ENCODE results near the gene PWWP2B. TPM values are rescaled to one million over a fixed set of nuclear protein-coding genes. Genes with fewer than 3 reads are reported as not detected.

Gene PWWP2B
- total and polyA plus RNA-seq, 2 experiments from 2014 or later = 2.3 to 12.8 TPM

GRCh38 chr10:132452651-132453469 is 55.9 kb downstream of the PWWP2B start (continued):
- TF ChIP-seq ZNF331 (CRISPR knock-in tag; IDR thresholded peaks at IDR 0.05; ENCODE audit: low read depth) (no peak), EZH2 (IDR thresholded peaks at IDR 0.05; ENCODE audit: low read depth, unreplicated experiment) (no peak), POLR2AphosphoS5 (IDR thresholded peaks at IDR 0.05; ENCODE audit: low read depth) (no peak), JUNB (IDR thresholded peaks at IDR 0.05; ENCODE audit: unreplicated experiment) (no peak), ETS1 (IDR thresholded peaks at IDR 0.05) (no peak), STAT1 (IDR thresholded peaks at IDR 0.05; ENCODE audit: unreplicated experiment) (no peak)
- TF ChIP-seq, protein P1, sequence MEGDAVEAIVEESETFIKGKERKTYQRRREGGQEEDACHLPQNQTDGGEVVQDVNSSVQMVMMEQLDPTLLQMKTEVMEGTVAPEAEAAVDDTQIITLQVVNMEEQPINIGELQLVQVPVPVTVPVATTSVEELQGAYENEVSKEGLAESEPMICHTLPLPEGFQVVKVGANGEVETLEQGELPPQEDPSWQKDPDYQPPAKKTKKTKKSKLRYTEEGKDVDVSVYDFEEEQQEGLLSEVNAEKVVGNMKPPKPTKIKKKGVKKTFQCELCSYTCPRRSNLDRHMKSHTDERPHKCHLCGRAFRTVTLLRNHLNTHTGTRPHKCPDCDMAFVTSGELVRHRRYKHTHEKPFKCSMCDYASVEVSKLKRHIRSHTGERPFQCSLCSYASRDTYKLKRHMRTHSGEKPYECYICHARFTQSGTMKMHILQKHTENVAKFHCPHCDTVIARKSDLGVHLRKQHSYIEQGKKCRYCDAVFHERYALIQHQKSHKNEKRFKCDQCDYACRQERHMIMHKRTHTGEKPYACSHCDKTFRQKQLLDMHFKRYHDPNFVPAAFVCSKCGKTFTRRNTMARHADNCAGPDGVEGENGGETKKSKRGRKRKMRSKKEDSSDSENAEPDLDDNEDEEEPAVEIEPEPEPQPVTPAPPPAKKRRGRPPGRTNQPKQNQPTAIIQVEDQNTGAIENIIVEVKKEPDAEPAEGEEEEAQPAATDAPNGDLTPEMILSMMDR (conservative IDR thresholded peaks at IDR 0.05; ENCODE audit: low read depth in 2 of 2) = peak; percentile 70 to 85

DNA sequence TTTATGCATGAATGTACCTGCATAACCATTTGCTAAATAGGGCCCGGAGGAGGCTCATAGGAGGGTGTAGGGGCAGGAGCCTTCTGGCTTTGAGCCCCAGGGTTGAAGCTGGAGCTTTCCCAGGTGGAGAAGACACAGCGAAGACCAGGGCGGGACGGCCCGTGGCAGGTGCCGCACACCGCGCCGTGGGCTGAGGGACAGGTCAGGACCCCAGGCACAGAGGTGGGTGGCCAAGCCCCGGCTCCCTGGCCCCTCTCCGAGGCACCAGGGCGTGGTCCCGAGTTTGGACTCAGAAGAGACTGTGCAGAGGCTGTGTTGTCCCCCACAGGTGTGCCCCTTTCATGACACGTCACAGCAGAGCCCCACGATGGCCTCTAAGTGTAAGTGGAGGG is 56.5 kb downstream of the PWWP2B start:
- H3K4me3 ChIP-seq = peak overlapping the region; percentile 41; the same call in 1 of the 2 replicates
- no peak for DNase-seq (ENCODE audit: low spot score)
- no peaks in the 10 kb centered on the region for H4K20me1 ChIP-seq (replicated peaks; ENCODE audit: insufficient read depth)
- peak; percentile 6; the same call in 2 of the 3 replicates for ATAC-seq
- Mint-ChIP-seq H3K4me3 (peak overlapping the region; percentile 51; the same call in 1 of the 3 replicates), H3K27ac (no peak overlapping the region), H3K27me3 (ENCODE audit: insufficient read depth, low read depth, poor library complexity) (peaks cover 11% of the 10 kb centered on the region), H3K9me3 (no peaks in the 10 kb centered on the region), H3K4me1 (peaks cover 5% of the 10 kb centered on the region; the same call in 2 of the 3 replicates), H3K36me3 (ENCODE audit: low read depth) (no peaks in the 10 kb centered on the region)
- no peaks in the 10 kb centered on the region for H3K36me3 ChIP-seq (ENCODE audit: insufficient read depth)
- no peak overlapping the region for H3K27ac ChIP-seq (ENCODE audit: low read depth)
- peak overlapping the region; percentile 92; the same call in 1 of the 2 replicates for H2AFZ ChIP-seq
- H3K79me2 ChIP-seq (replicated peaks; ENCODE audit: insufficient read depth) = no peaks in the 10 kb centered on the region
- no peaks in the 10 kb centered on the region for H3F3A ChIP-seq (replicated peaks; ENCODE audit: low read depth)
- peak overlapping the region; percentile 73 for H3K4me2 ChIP-seq
- H3K27me3 ChIP-seq (ENCODE audit: insufficient read depth) = no peaks in the 10 kb centered on the region
- H3K9me2 ChIP-seq (ENCODE audit: insufficient read depth) = no peaks in the 10 kb centered on the region
- no peaks in the 10 kb centered on the region; the same call in 1 of the 2 replicates for H3K4me1 ChIP-seq (ENCODE audit: insufficient read depth)
- TF ChIP-seq, protein P2, sequence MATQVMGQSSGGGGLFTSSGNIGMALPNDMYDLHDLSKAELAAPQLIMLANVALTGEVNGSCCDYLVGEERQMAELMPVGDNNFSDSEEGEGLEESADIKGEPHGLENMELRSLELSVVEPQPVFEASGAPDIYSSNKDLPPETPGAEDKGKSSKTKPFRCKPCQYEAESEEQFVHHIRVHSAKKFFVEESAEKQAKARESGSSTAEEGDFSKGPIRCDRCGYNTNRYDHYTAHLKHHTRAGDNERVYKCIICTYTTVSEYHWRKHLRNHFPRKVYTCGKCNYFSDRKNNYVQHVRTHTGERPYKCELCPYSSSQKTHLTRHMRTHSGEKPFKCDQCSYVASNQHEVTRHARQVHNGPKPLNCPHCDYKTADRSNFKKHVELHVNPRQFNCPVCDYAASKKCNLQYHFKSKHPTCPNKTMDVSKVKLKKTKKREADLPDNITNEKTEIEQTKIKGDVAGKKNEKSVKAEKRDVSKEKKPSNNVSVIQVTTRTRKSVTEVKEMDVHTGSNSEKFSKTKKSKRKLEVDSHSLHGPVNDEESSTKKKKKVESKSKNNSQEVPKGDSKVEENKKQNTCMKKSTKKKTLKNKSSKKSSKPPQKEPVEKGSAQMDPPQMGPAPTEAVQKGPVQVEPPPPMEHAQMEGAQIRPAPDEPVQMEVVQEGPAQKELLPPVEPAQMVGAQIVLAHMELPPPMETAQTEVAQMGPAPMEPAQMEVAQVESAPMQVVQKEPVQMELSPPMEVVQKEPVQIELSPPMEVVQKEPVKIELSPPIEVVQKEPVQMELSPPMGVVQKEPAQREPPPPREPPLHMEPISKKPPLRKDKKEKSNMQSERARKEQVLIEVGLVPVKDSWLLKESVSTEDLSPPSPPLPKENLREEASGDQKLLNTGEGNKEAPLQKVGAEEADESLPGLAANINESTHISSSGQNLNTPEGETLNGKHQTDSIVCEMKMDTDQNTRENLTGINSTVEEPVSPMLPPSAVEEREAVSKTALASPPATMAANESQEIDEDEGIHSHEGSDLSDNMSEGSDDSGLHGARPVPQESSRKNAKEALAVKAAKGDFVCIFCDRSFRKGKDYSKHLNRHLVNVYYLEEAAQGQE (IDR thresholded peaks at IDR 0.05; ENCODE audit: unreplicated experiment) = no peak
- TF ChIP-seq ETS1 (IDR thresholded peaks at IDR 0.05) = no peak
- no peak for TF ChIP-seq ZNF114 (CRISPR knock-in tag; IDR thresholded peaks at IDR 0.05)
- no peak for TF ChIP-seq EZH2 (IDR thresholded peaks at IDR 0.05; ENCODE audit: low read depth, unreplicated experiment)
- TF ChIP-seq CREB1 (CRISPR knock-in tag; IDR thresholded peaks at IDR 0.05; ENCODE audit: low read depth) = no peak
- TF ChIP-seq NANOG (IDR thresholded peaks at IDR 0.05; ENCODE audit: borderline replicate concordance) = no peak
- no peak for TF ChIP-seq EZH2phosphoT487 (IDR thresholded peaks at IDR 0.05; ENCODE audit: unreplicated experiment)
- TF ChIP-seq, protein P1 (conservative IDR thresholded peaks at IDR 0.05; ENCODE audit: low read depth in 2 of 2) = no peak
- TF ChIP-seq POLR2AphosphoS5 (IDR thresholded peaks at IDR 0.05; ENCODE audit: low read depth) = no peak
